ENCODE data around the gene ZBTB9. TPM values are rescaled to one million over a fixed set of nuclear protein-coding genes. Genes with fewer than 3 reads are reported as not detected.
A peak's percentile ranks its signal among the peaks of the same experiment; 100 is the strongest.

ZBTB9 gene
- total RNA-seq, 4 donors from 2014 or later = 2.2 to 4.0 (median 3.2) TPM

- no peak for ATAC-seq
- no peaks in the 10 kb centered on the region for H3K9me3 ChIP-seq
- peaks cover 5 to 91% (median 49%) of the 10 kb centered on the region in 3 donors for H3K4me1 ChIP-seq
- no peaks in the 10 kb centered on the region for H3K27me3 ChIP-seq
- no peaks in the 10 kb centered on the region for H3K36me3 ChIP-seq
- TF ChIP-seq CTCF (IDR thresholded peaks at IDR 0.05) (peak in 3 of 4 experiments; percentile 24 to 42 (median 35)), POLR2AphosphoS5 (IDR thresholded peaks at IDR 0.05) (no peak)
- peak overlapping the region; percentile 0 to 68 for H3K4me3 ChIP-seq
- 30% methylated on average over 2 of the region's 33 CpGs; no CpG with 5 or more reads in 1 of the 2 donors for WGBS, 2 donors (ENCODE audit: low coverage in 1 of 2)
- peak overlapping the region in 3 of 4 donors; percentile 92 to 99 (median 97) for H3K27ac ChIP-seq
Observed at GRCh38 chr6:33428224-33428965, 26.0 kb upstream of the ZBTB9 start.

GRCh38 chr6:33428966-33429749 is 25.2 kb upstream of the ZBTB9 start:
- H3K4me1 ChIP-seq = peaks cover 5 to 91% (median 51%) of the 10 kb centered on the region in 3 donors
- 48 to 60% methylated on average over 2 to 4 of the region's 5 CpGs for whole genome bisulfite sequencing, 2 donors (ENCODE audit: low coverage in 1 of 2)
- peak overlapping the region in 3 of 4 donors; percentile 92 to 99 (median 97) for H3K27ac ChIP-seq

GRCh38 chr6:33429750-33430052 is 24.7 kb upstream of the ZBTB9 start:
- Histone ChIP-seq H3K4me1 (peaks cover under 1 to 89% (median 46%) of the 10 kb centered on the region in 3 donors), H3K9me3 (no peaks in the 10 kb centered on the region), H3K27me3 (no peaks in the 10 kb centered on the region), H3K4me3 (no peak overlapping the region), H3K27ac (peak overlapping the region in 3 of 4 donors; percentile 92 to 99 (median 97)), H3K36me3 (no peaks in the 10 kb centered on the region)
- WGBS, 2 donors (ENCODE audit: low coverage in 1 of 2) = 11 to 15% methylated on average over 2 of the region's 2 CpGs
- TF ChIP-seq POLR2AphosphoS5 (IDR thresholded peaks at IDR 0.05) (no peak), EP300 (IDR thresholded peaks at IDR 0.05) (no peak), POLR2A (IDR thresholded peaks at IDR 0.05) (no peak), CTCF (IDR thresholded peaks at IDR 0.05) (no peak)
- ATAC-seq = no peak

More at GRCh38 chr6:33428966-33429749, 25.2 kb upstream of the ZBTB9 start:
- H3K36me3 ChIP-seq = no peaks in the 10 kb centered on the region
- H3K9me3 ChIP-seq = no peaks in the 10 kb centered on the region
- no peak for ATAC-seq
- H3K4me3 ChIP-seq = no peak overlapping the region
- TF ChIP-seq POLR2A (IDR thresholded peaks at IDR 0.05) = no peak
- TF ChIP-seq CTCF (IDR thresholded peaks at IDR 0.05) = no peak
- no peak for TF ChIP-seq EP300 (IDR thresholded peaks at IDR 0.05)
- no peak for TF ChIP-seq POLR2AphosphoS5 (IDR thresholded peaks at IDR 0.05)
- H3K27me3 ChIP-seq = no peaks in the 10 kb centered on the region

- no peaks in the 10 kb centered on the region for H3K9me3 ChIP-seq
- H3K36me3 ChIP-seq = peaks cover 0 to 4% of the 10 kb centered on the region in 2 donors
- no peak for ATAC-seq
- H3K27ac ChIP-seq = peak overlapping the region in 2 of 4 donors; percentile 92 to 97
- no peak overlapping the region for H3K4me3 ChIP-seq
- TF ChIP-seq POLR2A (IDR thresholded peaks at IDR 0.05) (no peak), EP300 (IDR thresholded peaks at IDR 0.05) (no peak), POLR2AphosphoS5 (IDR thresholded peaks at IDR 0.05) (no peak)
- peaks cover 0 to 83% (median 42%) of the 10 kb centered on the region in 3 donors for H3K4me1 ChIP-seq
- 14 to 20% methylated on average over 1 to 2 of the region's 2 CpGs for WGBS, 2 donors (ENCODE audit: low coverage in 1 of 2)
- no peaks in the 10 kb centered on the region for H3K27me3 ChIP-seq
Observed at GRCh38 chr6:33430334-33430733, 24.0 kb upstream of the ZBTB9 start.

GRCh38 chr6:33430991-33431879 is 23.1 kb upstream of the ZBTB9 start:
- Histone ChIP-seq H3K9me3 (no peaks in the 10 kb centered on the region), H3K27me3 (no peaks in the 10 kb centered on the region), H3K27ac (peak overlapping the region in 3 of 4 donors; percentile 58 to 97 (median 92)), H3K4me3 (peak overlapping the region in 1 of 2 donors; percentile 33), H3K4me1 (peaks cover 0 to 79% (median 42%) of the 10 kb centered on the region in 3 donors), H3K36me3 (peaks cover 0 to 13% of the 10 kb centered on the region in 2 donors)
- no peak for TF ChIP-seq POLR2AphosphoS5 (IDR thresholded peaks at IDR 0.05)
- no peak for TF ChIP-seq CTCF (IDR thresholded peaks at IDR 0.05)
- no peak for TF ChIP-seq POLR2A (IDR thresholded peaks at IDR 0.05)
- no peak for TF ChIP-seq EP300 (IDR thresholded peaks at IDR 0.05)
- peak; percentile 53 for ATAC-seq
- WGBS, 2 donors (ENCODE audit: low coverage in 1 of 2) = 0 to 9% methylated on average over 3 to 8 of the region's 12 CpGs

Measured in gastroesophageal sphincter (tissue), 4 donors.